Measurements from ENCODE around the gene LHPP.

DNA sequence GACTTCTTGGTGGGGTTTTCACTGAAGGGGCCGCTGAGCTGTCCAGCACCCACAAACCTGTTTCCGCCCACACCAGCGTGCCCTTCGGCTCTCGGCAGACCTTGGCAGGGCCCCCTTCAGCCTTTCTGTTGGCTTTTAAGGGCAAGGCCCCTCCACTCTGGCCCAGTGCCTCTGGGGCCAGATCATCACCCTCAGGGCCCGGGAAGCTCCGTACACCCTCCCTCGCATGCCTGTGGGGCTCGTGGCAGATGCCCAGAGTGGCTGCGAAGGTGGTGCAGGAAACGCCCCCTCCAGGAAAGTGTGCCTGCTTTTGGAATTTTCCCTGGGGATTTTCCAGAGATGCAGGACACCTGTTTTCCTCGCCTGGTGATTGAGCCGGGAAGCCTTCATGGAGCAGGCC lies 7.0 kb downstream of the LHPP start:
- no peak for TF ChIP-seq ASH2L (IDR thresholded peaks at IDR 0.05; ENCODE audit: borderline replicate concordance, low read depth)
- no peak for TF ChIP-seq SIX5 (IDR thresholded peaks at IDR 0.05; ENCODE audit: low read depth, low read length, severe bottlenecking)
- TF ChIP-seq POLR2AphosphoS5 (IDR thresholded peaks at IDR 0.05; ENCODE audit: low read length) = no peak
- TF ChIP-seq YY1 (IDR thresholded peaks at IDR 0.05; ENCODE audit: low read depth, low read length) = no peak
- TF ChIP-seq BHLHE40 (IDR thresholded peaks at IDR 0.05; ENCODE audit: borderline replicate concordance in 1 of 2, low read depth in 2 of 2, low read length in 1 of 2) = no peak
- no peak for TF ChIP-seq POLR2A (IDR thresholded peaks at IDR 0.05; ENCODE audit: low read depth, low read length)
- no peak for TF ChIP-seq FOXM1 (IDR thresholded peaks at IDR 0.05; ENCODE audit: low read depth, low read length)
- TF ChIP-seq CTCF (IDR thresholded peaks at IDR 0.05 in 2 of 3, conservative IDR thresholded peaks at IDR 0.05 in 1 of 3; ENCODE audit: control insufficient read depth in 2 of 3, extremely low read depth in 1 of 3, insufficient read depth in 1 of 3, low read depth in 3 of 3, low read length in 3 of 3) = no peak
- TF ChIP-seq TAF1 (IDR thresholded peaks at IDR 0.05; ENCODE audit: borderline replicate concordance, low read depth, low read length) = no peak
- no peak for TF ChIP-seq MYC (IDR thresholded peaks at IDR 0.05; ENCODE audit: insufficient read depth, insufficient read length, insufficient replicate concordance, low read length, severe bottlenecking)
